PFSK-1 (cell line): ENCODE results near the gene UBE2O.

ENCODE experiments used
- POLR2AphosphoS5 ChIP-seq: IDR thresholded peaks from 2 replicates; pipeline ENCODE4 v1.6.1; 2012; ENCODE audit warnings: low read depth, mild to moderate bottlenecking, control low read depth, low read length, moderate library complexity
- REST ChIP-seq, 2 experiments: IDR thresholded peaks; 2 replicates each; pipeline versions ENCODE4 v1.6.1 to v1.8.0; 2011 to 2012; ENCODE audit warnings: low read depth in 2 of 2, low read length in 2 of 2, control low read depth in 1 of 2, inconsistent platforms in 1 of 2, mild to moderate bottlenecking in 1 of 2, moderate library complexity in 1 of 2; ENCODE audit not compliant: insufficient read depth in 1 of 2
- TAF1 ChIP-seq: IDR thresholded peaks from 2 replicates; pipeline ENCODE4 v1.6.1; 2012; ENCODE audit warnings: low read length, control low read depth, borderline replicate concordance; ENCODE audit not compliant: insufficient read depth

- TF ChIP-seq REST (IDR thresholded peaks at IDR 0.05; ENCODE audit: insufficient read depth in 1 of 2, low read depth in 2 of 2, low read length in 2 of 2) (no peak), POLR2AphosphoS5 (peak; percentile 66), TAF1 (peak; percentile 76; the same call in 1 of the 2 replicates)
Measured at GRCh38 chr17:76452660-76453430, at the start of gene UBE2O.
